HepG2 (cell line): Measurements from ENCODE around the gene ART5. TPM values are rescaled to one million over a fixed set of nuclear protein-coding genes. Genes with fewer than 3 reads are reported as not detected.

ENCODE experiments used
- ATAC-seq: fragments of 200-7000 bp; cut with Tn5 transposase; 3 replicates; pipeline ENCODE4 v1.9.1; 2020; ENCODE audit warnings: mild to moderate bottlenecking, moderate library complexity
- BruUV-seq: library from RNA; stranded (reverse); fragments of 400-500 nt; replicated peaks from 2 replicates; lab custom pipeline; 2021; lab: Mats Ljungman, UMichigan
- CTCF ChIA-PET: fragments of 300-600 bp; formaldehyde crosslinking; extraction: SDS; loops from one replicate; lab custom pipeline; 2021; ENCODE audit warnings: low total read pairs, inconsistent platforms, low intra/inter-chr PET ratio; lab: Yijun Ruan, JAX
- POLR2A ChIA-PET: fragments of 350-600 bp; sonication (Branson Sonifier 250); formaldehyde crosslinking; loops from one replicate; lab custom pipeline; 2020; ENCODE audit warnings: antibody characterized with exemption, inconsistent platforms; lab: Yijun Ruan, JAX
- DNase-seq: peaks from one replicate; pipeline ENCODE4 v3.0.0-alpha.2; 2015; ENCODE audit warnings: low spot score
- FAIRE-seq: peaks from 3 replicates; lab custom pipeline; 2011; peaks lifted over from hg19 to GRCh38; lab: Jason Lieb, UNC
- H2AFZ ChIP-seq: one replicate; pipeline ENCODE4 v1.6.1; 2011; ENCODE audit warnings: low read length, inconsistent platforms
- H3K27ac ChIP-seq: fragments of 300-600 bp; 3 replicates; pipeline ENCODE4 v1.8.0; 2011; ENCODE audit warnings: mixed run types, mild to moderate bottlenecking, mixed read lengths, low read length, inconsistent platforms; ENCODE audit not compliant: insufficient read depth; ENCODE audit errors: extremely low read length
- H3K27me3 ChIP-seq, 2 experiments: fragments of 200-600 bp in 1 of 2; 2 replicates in 1 of 2; 3 replicates in 1 of 2; pipeline versions ENCODE4 v1.6.0 to v1.8.0; 2011; ENCODE audit warnings: low read length in 2 of 2, mild to moderate bottlenecking in 2 of 2, moderate library complexity in 2 of 2, inconsistent platforms in 1 of 2; ENCODE audit not compliant: insufficient read depth in 2 of 2, control insufficient read depth in 1 of 2
- H3K36me3 ChIP-seq, 2 experiments: fragments of 200-600 bp in 1 of 2; replicated peaks in 1 of 2; 2 replicates in 1 of 2; 3 replicates in 1 of 2; pipeline versions ENCODE4 v1.5.1 to v1.8.0; 2011; ENCODE audit warnings: low read length in 2 of 2, inconsistent platforms in 1 of 2; ENCODE audit not compliant: insufficient read depth in 2 of 2, control insufficient read depth in 1 of 2
- H3K4me1 ChIP-seq: 2 replicates; pipeline ENCODE4 v1.5.1; 2012; ENCODE audit warnings: low read length, inconsistent platforms; ENCODE audit not compliant: insufficient read depth
- H3K4me2 ChIP-seq: 2 replicates; pipeline ENCODE4 v1.6.0; 2011; ENCODE audit warnings: low read depth, low read length, inconsistent platforms
- H3K4me3 ChIP-seq, 3 experiments: fragments of 200-600 bp in 1 of 3; sonication (generic), shearing (Covaris generic) in 1 of 3; replicated peaks in 1 of 3; 2 replicates each; pipeline ENCODE4 v1.5.1; 2011 to 2016; ENCODE audit warnings: low read length in 3 of 3, inconsistent platforms in 2 of 3, low read depth in 2 of 3, mild to moderate bottlenecking in 2 of 3, control low read depth in 1 of 3, mixed read lengths in 1 of 3; ENCODE audit not compliant: insufficient read depth in 1 of 3
- H3K79me2 ChIP-seq: one replicate; pipeline ENCODE4 v1.6.1; 2011; ENCODE audit warnings: low read length, inconsistent platforms; ENCODE audit not compliant: insufficient read depth
- H3K9ac ChIP-seq: 2 replicates; pipeline ENCODE4 v1.6.0; 2011; ENCODE audit warnings: mild to moderate bottlenecking, low read depth, low read length, inconsistent platforms; ENCODE audit not compliant: insufficient read depth
- H3K9me3 ChIP-seq: 2 replicates; pipeline ENCODE4 v1.5.1; 2012; ENCODE audit warnings: mild to moderate bottlenecking, low read length
- H4K20me1 ChIP-seq: 2 replicates; pipeline ENCODE4 v1.6.0; 2011; ENCODE audit warnings: inconsistent platforms, mild to moderate bottlenecking, low read length, moderate library complexity; ENCODE audit not compliant: insufficient read depth
- ARNT ChIP-seq: fragments of 450-650 bp; IDR thresholded peaks from 2 replicates; pipeline ENCODE4 v1.6.1; 2017
- CBX5 ChIP-seq: sonication (generic); formaldehyde crosslinking; IDR thresholded peaks from 2 replicates; pipeline ENCODE4 v1.4.0; 2020; ENCODE audit warnings: missing genetic modification reagents, borderline replicate concordance
- CREB1 ChIP-seq, 2 experiments: fragments of 450-650 bp in 1 of 2; IDR thresholded peaks; 2 replicates each; pipeline ENCODE4 v1.6.1; 2016 to 2017; ENCODE audit warnings: control low read depth in 1 of 2, mild to moderate bottlenecking in 1 of 2, missing compliant biosample characterization in 1 of 2, missing genetic modification characterization in 1 of 2
- KLF13 ChIP-seq: sonication (generic); formaldehyde crosslinking; IDR thresholded peaks from 2 replicates; pipeline ENCODE4 v1.4.0; 2020; ENCODE audit warnings: mild to moderate bottlenecking, missing genetic modification reagents
- KLF6 ChIP-seq: IDR thresholded peaks from 2 replicates; pipeline ENCODE4 v1.8.0; 2016; ENCODE audit warnings: missing biosample characterization, missing genetic modification reagents
- PAWR ChIP-seq: sonication (generic); formaldehyde crosslinking; IDR thresholded peaks from 2 replicates; pipeline ENCODE4 v1.4.0; 2020; ENCODE audit warnings: missing genetic modification reagents, mild to moderate bottlenecking, borderline replicate concordance
- SP2 ChIP-seq: sonication (generic); formaldehyde crosslinking; IDR thresholded peaks from 2 replicates; pipeline ENCODE4 v1.5.1; 2020; ENCODE audit warnings: mild to moderate bottlenecking, missing genetic modification reagents
- SPEN ChIP-seq: sonication (generic); formaldehyde crosslinking; IDR thresholded peaks from 2 replicates; pipeline ENCODE4 v1.5.1; 2020; ENCODE audit warnings: low read depth, mild to moderate bottlenecking, missing genetic modification reagents
- SRSF4 ChIP-seq: fragments of 200-400 bp; formaldehyde crosslinking; IDR thresholded peaks from one replicate; pipeline ENCODE4 v1.6.1; 2018; ENCODE audit warnings: mild to moderate bottlenecking, low read depth, low read length, moderate library complexity; ENCODE audit not compliant: poor library complexity, severe bottlenecking
- TSC22D2 ChIP-seq: sonication (generic); formaldehyde crosslinking; IDR thresholded peaks from 2 replicates; pipeline ENCODE4 v1.5.1; 2020; ENCODE audit warnings: missing genetic modification reagents, mild to moderate bottlenecking, borderline replicate concordance
- ZEB1 ChIP-seq: IDR thresholded peaks from 2 replicates; pipeline ENCODE4 v1.6.1; 2012; ENCODE audit warnings: mild to moderate bottlenecking, low read depth, inconsistent platforms; ENCODE audit not compliant: insufficient replicate concordance
- ZMYM3 ChIP-seq: sonication (generic); formaldehyde crosslinking; IDR thresholded peaks from 2 replicates; pipeline ENCODE4 v1.5.1; 2020; ENCODE audit warnings: mild to moderate bottlenecking, missing genetic modification reagents
- ZNF264 ChIP-seq: sonication (generic); formaldehyde crosslinking; IDR thresholded peaks from 2 replicates; pipeline ENCODE4 v1.4.0; 2020; ENCODE audit warnings: missing genetic modification reagents
- ZNF3 ChIP-seq: IDR thresholded peaks from 2 replicates; pipeline ENCODE4 v1.7.0; 2017; ENCODE audit warnings: inconsistent platforms
- ZNF557 ChIP-seq: sonication (generic); formaldehyde crosslinking; IDR thresholded peaks from 2 replicates; pipeline ENCODE4 v1.4.0; 2020; ENCODE audit warnings: missing genetic modification reagents
- ZNF562 ChIP-seq: sonication (generic); formaldehyde crosslinking; IDR thresholded peaks from 2 replicates; pipeline ENCODE4 v1.8.0; 2022; ENCODE audit warnings: missing genetic modification reagents, borderline replicate concordance
- ZSCAN12 ChIP-seq: sonication (generic); formaldehyde crosslinking; IDR thresholded peaks from 2 replicates; pipeline ENCODE4 v1.9.0; 2021; ENCODE audit warnings: mild to moderate bottlenecking, missing genetic modification reagents
- ZZZ3 ChIP-seq: sonication (generic); formaldehyde crosslinking; IDR thresholded peaks from 2 replicates; pipeline ENCODE4 v1.4.0; 2020; ENCODE audit warnings: missing genetic modification reagents, mild to moderate bottlenecking, borderline replicate concordance
- WGBS: methylation state at CpG from one replicate; pipeline ENCODE4 v1.1.6; 2017; ENCODE audit warnings: low lambda C conversion rate; 5-methylcytosine and 5-hydroxymethylcytosine counted together
- in situ Hi-C: cut with HindIII; loops from 2 replicates; pipeline ENCODE4 v1.10.0; 2017; ENCODE audit warnings: low pct_unique_long_range_greater_than_20kb; ENCODE audit not compliant: extremely low pct_ligation_motif_present
- intact Hi-C: fragments of 100-400 bp; cut with micrococcal nuclease; formaldehyde crosslinking; loops from one replicate; pipeline ENCODE4 v1.10.0; 2022; ENCODE audit not compliant: unreplicated experiment
- polyA plus RNA-seq, 8 experiments: library from polyadenylated mRNA; depleted of rRNA in 3 of 8; stranded (reverse) in 7 of 8; unstranded in 1 of 8; fragments of >200 nt; fragmentation: Illumina TruSeq in 4 of 8; extraction: Trizol in 4 of 8; gene quantifications; 2 replicates each; pipeline versions ENCODE4 v1.2.1 to v1.2.3, GENCODE V29; 2011 to 2016; ENCODE audit warnings: low read depth in 4 of 8, missing spikeins in 1 of 8, mixed read lengths in 1 of 8; ENCODE audit not compliant: insufficient read depth in 1 of 8
- total RNA-seq, 5 experiments: library from RNA; depleted of rRNA; stranded (reverse); fragments of >200 nt; fragmentation: Illumina TruSeq; extraction: Trizol; gene quantifications; 2 replicates each; pipeline ENCODE4 v1.2.3, GENCODE V29; 2016; ENCODE audit warnings: low read depth in 1 of 5
- TF ChIP-seq, protein P1 (sequence below): sonication (generic); formaldehyde crosslinking; IDR thresholded peaks from 2 replicates; pipeline ENCODE4 v1.4.0; 2020; ENCODE audit warnings: missing genetic modification reagents
- TF ChIP-seq, protein P2 (sequence below), 2 experiments: sonication (generic) in 1 of 2; formaldehyde crosslinking in 1 of 2; IDR thresholded peaks; 2 replicates each; pipeline versions ENCODE4 v1.4.0 to v1.6.1; 2018 to 2020; ENCODE audit warnings: missing genetic modification reagents in 2 of 2, borderline replicate concordance in 1 of 2, low read depth in 1 of 2, mild to moderate bottlenecking in 1 of 2, missing biosample characterization in 1 of 2

Gene ART5
- total and polyA plus RNA-seq, 2 of the 13 experiments (the other 11 are each of a cell fraction or from before 2014, with no cell fraction given), result 0.55 to 0.93 TPM

DNA sequence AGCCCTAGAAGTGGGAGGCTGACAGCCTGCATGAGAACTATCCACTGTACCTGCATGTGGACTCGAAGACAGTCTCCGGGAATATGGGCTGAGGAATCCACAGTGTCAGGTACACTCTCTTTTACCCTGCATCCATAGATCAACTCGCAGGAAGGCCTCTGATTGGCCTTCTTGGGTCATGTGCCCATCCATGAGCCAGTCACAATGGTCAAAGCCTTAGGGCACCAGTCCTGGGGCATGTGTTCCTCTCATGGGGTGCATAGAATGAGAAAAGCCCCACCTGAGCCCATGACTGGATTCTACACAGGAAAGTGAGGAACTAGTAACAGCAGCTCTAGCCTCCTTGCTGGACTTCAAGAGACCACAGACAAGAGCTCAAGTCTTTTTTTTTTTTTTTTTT is 13.8 kb upstream of the ART5 start:
- H3K79me2 ChIP-seq, result no peaks in the 10 kb centered on the region
- no peaks in the 10 kb centered on the region for H3K9me3 ChIP-seq
- TF ChIP-seq ZEB1 (no peak), ZNF264 (no peak), ZMYM3 (CRISPR knock-in tag) (no peak), ZNF562 (CRISPR knock-in tag) (no peak), SP2 (no peak), ZZZ3 (CRISPR knock-in tag) (no peak), ZSCAN12 (CRISPR knock-in tag) (no peak), KLF6 (CRISPR knock-in tag) (no peak), ZNF3 (CRISPR knock-in tag) (no peak), TSC22D2 (no peak), PAWR (no peak), SRSF4 (no peak), ARNT (no peak), CBX5 (CRISPR knock-in tag) (no peak), KLF13 (CRISPR knock-in tag) (no peak), ZNF557 (CRISPR knock-in tag) (no peak), CREB1 (IDR thresholded peaks at IDR 0.05) (no peak), CREB1 (CRISPR knock-in tag; IDR thresholded peaks at IDR 0.05) (no peak), SPEN (no peak)
- TF ChIP-seq, protein P1, sequence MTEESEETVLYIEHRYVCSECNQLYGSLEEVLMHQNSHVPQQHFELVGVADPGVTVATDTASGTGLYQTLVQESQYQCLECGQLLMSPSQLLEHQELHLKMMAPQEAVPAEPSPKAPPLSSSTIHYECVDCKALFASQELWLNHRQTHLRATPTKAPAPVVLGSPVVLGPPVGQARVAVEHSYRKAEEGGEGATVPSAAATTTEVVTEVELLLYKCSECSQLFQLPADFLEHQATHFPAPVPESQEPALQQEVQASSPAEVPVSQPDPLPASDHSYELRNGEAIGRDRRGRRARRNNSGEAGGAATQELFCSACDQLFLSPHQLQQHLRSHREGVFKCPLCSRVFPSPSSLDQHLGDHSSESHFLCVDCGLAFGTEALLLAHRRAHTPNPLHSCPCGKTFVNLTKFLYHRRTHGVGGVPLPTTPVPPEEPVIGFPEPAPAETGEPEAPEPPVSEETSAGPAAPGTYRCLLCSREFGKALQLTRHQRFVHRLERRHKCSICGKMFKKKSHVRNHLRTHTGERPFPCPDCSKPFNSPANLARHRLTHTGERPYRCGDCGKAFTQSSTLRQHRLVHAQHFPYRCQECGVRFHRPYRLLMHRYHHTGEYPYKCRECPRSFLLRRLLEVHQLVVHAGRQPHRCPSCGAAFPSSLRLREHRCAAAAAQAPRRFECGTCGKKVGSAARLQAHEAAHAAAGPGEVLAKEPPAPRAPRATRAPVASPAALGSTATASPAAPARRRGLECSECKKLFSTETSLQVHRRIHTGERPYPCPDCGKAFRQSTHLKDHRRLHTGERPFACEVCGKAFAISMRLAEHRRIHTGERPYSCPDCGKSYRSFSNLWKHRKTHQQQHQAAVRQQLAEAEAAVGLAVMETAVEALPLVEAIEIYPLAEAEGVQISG (CRISPR knock-in tag), result no peak
- TF ChIP-seq, protein P2, sequence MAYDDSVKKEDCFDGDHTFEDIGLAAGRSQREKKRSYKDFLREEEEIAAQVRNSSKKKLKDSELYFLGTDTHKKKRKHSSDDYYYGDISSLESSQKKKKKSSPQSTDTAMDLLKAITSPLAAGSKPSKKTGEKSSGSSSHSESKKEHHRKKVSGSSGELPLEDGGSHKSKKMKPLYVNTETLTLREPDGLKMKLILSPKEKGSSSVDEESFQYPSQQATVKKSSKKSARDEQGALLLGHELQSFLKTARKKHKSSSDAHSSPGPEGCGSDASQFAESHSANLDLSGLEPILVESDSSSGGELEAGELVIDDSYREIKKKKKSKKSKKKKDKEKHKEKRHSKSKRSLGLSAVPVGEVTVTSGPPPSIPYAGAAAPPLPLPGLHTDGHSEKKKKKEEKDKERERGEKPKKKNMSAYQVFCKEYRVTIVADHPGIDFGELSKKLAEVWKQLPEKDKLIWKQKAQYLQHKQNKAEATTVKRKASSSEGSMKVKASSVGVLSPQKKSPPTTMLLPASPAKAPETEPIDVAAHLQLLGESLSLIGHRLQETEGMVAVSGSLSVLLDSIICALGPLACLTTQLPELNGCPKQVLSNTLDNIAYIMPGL (CRISPR knock-in tag; IDR thresholded peaks at IDR 0.05; ENCODE audit: borderline replicate concordance in 1 of 2, low read depth in 1 of 2), result no peak
- ChIA-PET CTCF (no interaction called here), POLR2A (no interaction called here)
- 6% methylated on average over 2 of the region's 3 CpGs for WGBS
- no peak for DNase-seq
- no peak overlapping the region for H3K4me2 ChIP-seq
- in situ Hi-C loops (no loop called here), intact Hi-C loops (no loop called here)
- H4K20me1 ChIP-seq, result no peaks in the 10 kb centered on the region
- ATAC-seq, result no peak; the same call in 2 of the 3 replicates
- peaks cover 2 to 28% of the 10 kb centered on the region in 2 experiments; a peak in 4 of 5 replicates for H3K27me3 ChIP-seq
- BruUV-seq, result no TSS peak
- no peak overlapping the region for H3K9ac ChIP-seq
- no peaks in the 10 kb centered on the region for H3K4me1 ChIP-seq
- H2AFZ ChIP-seq, result no peak overlapping the region
- H3K36me3 ChIP-seq, result no peaks in the 10 kb centered on the region
- no peak for FAIRE-seq
- no peak overlapping the region for H3K27ac ChIP-seq
- H3K4me3 ChIP-seq, result no peak overlapping the region
